Caki2 (cell line): Measurements from ENCODE around the gene SLC28A2. TPM values are rescaled to one million over a fixed set of nuclear protein-coding genes. Genes with fewer than 3 reads are reported as not detected.
A peak's percentile ranks its signal among the peaks of the same experiment; 100 is the strongest.
"Not testable (repeated sequence)": the region's sequence is repeated elsewhere in the genome, so short reads cannot be mapped to it uniquely, and the experiment has no call there.

ENCODE experiments used
- DNase-seq: peaks from one replicate; pipeline ENCODE4 v3.0.0-alpha.2; 2015; ENCODE audit warnings: low read depth
- in situ Hi-C: cut with HindIII; loops from 2 replicates; pipeline ENCODE4 v1.10.0; 2016; ENCODE audit warnings: low sequenced_read_pairs, low pct_unique_long_range_greater_than_20kb, mixed read lengths
- total RNA-seq: library from RNA; depleted of rRNA; stranded (reverse); fragments of >200 nt; shearing (Covaris generic); gene quantifications from 2 replicates; pipeline ENCODE4 v1.2.3, GENCODE V29; 2014; ENCODE audit warnings: low replicate concordance; rRNA removed

SLC28A2 gene
- not detected in 2 replicates for total RNA-seq

GRCh38 chr15:45251888-45252287 is at the start of gene SLC28A2:
Gene SLC28A2 (plus strand): TSS chr15:45252234. CDS start chr15:45253216, 982 bp downstream.
- DNase-seq = no peak
- in situ Hi-C loops = no loop called here

GRCh38 chr15:45203182-45203581 is 48.9 kb upstream of the SLC28A2 start:
- DNase-seq = no peak
- in situ Hi-C loops = no loop called here

- in situ Hi-C loops = no loop called here
- peak; percentile 22 for DNase-seq
These were observed 46.8 kb upstream of the SLC28A2 start for GRCh38 chr15:45205192-45205591.

- in situ Hi-C loops = no loop called here
- no peak for DNase-seq
These were observed 39.5 kb upstream of the SLC28A2 start for GRCh38 chr15:45212493-45212892.

- in situ Hi-C loops = no loop called here
- no peak for DNase-seq
These were observed 30.9 kb upstream of the SLC28A2 start for GRCh38 chr15:45221053-45221599.

- in situ Hi-C loops = no loop called here
- DNase-seq = no peak
These were observed 30.1 kb upstream of the SLC28A2 start for GRCh38 chr15:45221967-45222366.

GRCh38 chr15:45224621-45225217 is 27.3 kb upstream of the SLC28A2 start:
- no peak for DNase-seq
- in situ Hi-C loops = no loop called here

- no peak for DNase-seq
- in situ Hi-C loops = no loop called here
These were observed 26.3 kb upstream of the SLC28A2 start for GRCh38 chr15:45225506-45226273.

- no peak for DNase-seq
- in situ Hi-C loops = no loop called here
These were observed 23.1 kb upstream of the SLC28A2 start for GRCh38 chr15:45228931-45229330.

GRCh38 chr15:45230245-45230965 is 21.6 kb upstream of the SLC28A2 start:
- in situ Hi-C loops = no loop called here
- no peak for DNase-seq

- in situ Hi-C loops = no loop called here
- DNase-seq = no peak
These were observed 20.9 kb upstream of the SLC28A2 start for GRCh38 chr15:45231132-45231531.

GRCh38 chr15:45231864-45232562 is 20.0 kb upstream of the SLC28A2 start:
- in situ Hi-C loops = no loop called here
- DNase-seq = no peak

GRCh38 chr15:45234562-45235235 is 17.3 kb upstream of the SLC28A2 start:
- DNase-seq = no peak

GRCh38 chr15:45236806-45237205 is 15.2 kb upstream of the SLC28A2 start:
- DNase-seq, in situ Hi-C loops: not testable (repeated sequence)

More at GRCh38 chr15:45234562-45235235, 17.3 kb upstream of the SLC28A2 start:
- in situ Hi-C loops = no loop called here

- peak; percentile 17 for DNase-seq
- in situ Hi-C loops = no loop called here
These were observed 9.7 kb upstream of the SLC28A2 start for GRCh38 chr15:45242289-45242688.

GRCh38 chr15:45249125-45249780 is 2.8 kb upstream of the SLC28A2 start:
- no peak for DNase-seq
- in situ Hi-C loops = no loop called here

- DNase-seq = no peak
- in situ Hi-C loops = no loop called here
These were observed 1.3 kb downstream of the SLC28A2 start for GRCh38 chr15:45253330-45253729.
